GM23338 (cell line): ENCODE data around the gene LRP1B. TPM values are rescaled to one million over a fixed set of nuclear protein-coding genes. Genes with fewer than 3 reads are reported as not detected.

Experiments used
- ATAC-seq: fragments of 200-7000 bp; cut with Tn5 transposase; 3 replicates; pipeline ENCODE4 v1.9.1; 2020
- DNase-seq: peaks from one replicate; pipeline ENCODE4 v3.0.0-alpha.2; 2015; ENCODE audit warnings: low spot score
- H2AFZ ChIP-seq: fragments of 200-600 bp; sonication (generic); 2 replicates; pipeline ENCODE4 v1.8.0; 2016; ENCODE audit warnings: antibody characterized with exemption, mild to moderate bottlenecking, moderate library complexity
- H3F3A ChIP-seq: fragments of 200-600 bp; sonication (generic); replicated peaks from 2 replicates; pipeline ENCODE4 v1.8.0; 2017; ENCODE audit warnings: antibody characterized with exemption, mixed run types, low read depth
- H3K27ac ChIP-seq: fragments of 200-600 bp; sonication (generic); 2 replicates; pipeline ENCODE4 v1.6.1; 2016; ENCODE audit warnings: low read depth
- H3K27me3 ChIP-seq: fragments of 200-600 bp; sonication (generic); 2 replicates; pipeline ENCODE4 v1.8.0; 2016; ENCODE audit warnings: mild to moderate bottlenecking, mixed run types, moderate library complexity; ENCODE audit not compliant: insufficient read depth
- H3K36me3 ChIP-seq: fragments of 200-600 bp; sonication (generic); 2 replicates; pipeline ENCODE4 v1.8.0; 2016; ENCODE audit warnings: mild to moderate bottlenecking; ENCODE audit not compliant: insufficient read depth
- H3K4me1 ChIP-seq: fragments of 200-600 bp; sonication (generic); 2 replicates; pipeline ENCODE4 v1.8.0; 2016; ENCODE audit warnings: mild to moderate bottlenecking, moderate library complexity; ENCODE audit not compliant: insufficient read depth
- H3K4me2 ChIP-seq: fragments of 200-600 bp; sonication (generic); 2 replicates; pipeline ENCODE4 v1.7.1; 2017; ENCODE audit warnings: mixed run types
- H3K4me3 ChIP-seq: fragments of 200-600 bp; sonication (generic); 2 replicates; pipeline ENCODE4 v1.6.1; 2016; ENCODE audit warnings: mixed run types
- H3K79me2 ChIP-seq: fragments of 200-600 bp; sonication (generic); replicated peaks from 2 replicates; pipeline ENCODE4 v1.8.0; 2017; ENCODE audit warnings: mild to moderate bottlenecking; ENCODE audit not compliant: insufficient read depth
- H3K9me2 ChIP-seq: fragments of 200-600 bp; sonication (generic); 2 replicates; pipeline ENCODE4 v1.8.0; 2017; ENCODE audit not compliant: insufficient read depth
- H4K20me1 ChIP-seq: fragments of 200-600 bp; sonication (generic); replicated peaks from 2 replicates; pipeline ENCODE4 v1.8.0; 2017; ENCODE audit warnings: mild to moderate bottlenecking; ENCODE audit not compliant: insufficient read depth
- H3K27ac Mint-ChIP-seq: 2 replicates; pipeline ENCODE4 v1.8.0; 2020; ENCODE audit warnings: inconsistent platforms, mild to moderate bottlenecking, moderate library complexity, mixed read lengths
- H3K27me3 Mint-ChIP-seq: 3 replicates; pipeline ENCODE4 v1.8.0; 2022; ENCODE audit warnings: low read depth, mild to moderate bottlenecking, moderate library complexity, mixed read lengths, inconsistent platforms; ENCODE audit not compliant: insufficient read depth, poor library complexity
- H3K36me3 Mint-ChIP-seq: 3 replicates; pipeline ENCODE4 v1.8.0; 2021; ENCODE audit warnings: low read depth, mild to moderate bottlenecking, inconsistent platforms, moderate library complexity, mixed read lengths
- H3K4me1 Mint-ChIP-seq: 3 replicates; pipeline ENCODE4 v1.8.0; 2020; ENCODE audit warnings: mild to moderate bottlenecking, inconsistent platforms, mixed read lengths
- H3K4me3 Mint-ChIP-seq: 3 replicates; pipeline ENCODE4 v1.8.0; 2021; ENCODE audit warnings: moderate library complexity, mild to moderate bottlenecking, inconsistent platforms, mixed read lengths
- H3K9me3 Mint-ChIP-seq: 3 replicates; pipeline ENCODE4 v1.8.0; 2020; ENCODE audit warnings: moderate library complexity, mild to moderate bottlenecking, inconsistent platforms, mixed read lengths
- CREB1 ChIP-seq: fragments of 250-450 bp; sonication (Bioruptor Pico); IDR thresholded peaks from 2 replicates; pipeline ENCODE4 v1.5.0; 2020; ENCODE audit warnings: low read depth, mild to moderate bottlenecking, moderate library complexity
- EZH2 ChIP-seq: fragments of 200-600 bp; sonication (generic); IDR thresholded peaks from one replicate; pipeline ENCODE4 v1.8.0; 2017; ENCODE audit warnings: antibody characterized with exemption, mild to moderate bottlenecking, low read depth; ENCODE audit not compliant: unreplicated experiment
- EZH2phosphoT487 ChIP-seq: fragments of 200-600 bp; sonication (generic); IDR thresholded peaks from one replicate; pipeline ENCODE4 v1.8.1; 2018; ENCODE audit warnings: antibody characterized with exemption; ENCODE audit not compliant: unreplicated experiment
- JUNB ChIP-seq: IDR thresholded peaks from one replicate; pipeline ENCODE4 v1.6.1; 2016; ENCODE audit warnings: antibody characterized with exemption; ENCODE audit not compliant: unreplicated experiment
- NANOG ChIP-seq: IDR thresholded peaks from 2 replicates; pipeline ENCODE4 v1.6.1; 2016; ENCODE audit warnings: antibody characterized with exemption, borderline replicate concordance
- POLR2AphosphoS5 ChIP-seq: IDR thresholded peaks from 2 replicates; pipeline ENCODE4 v1.6.1; 2016; ENCODE audit warnings: antibody characterized with exemption, low read depth
- STAT1 ChIP-seq: IDR thresholded peaks from one replicate; pipeline ENCODE4 v1.6.1; 2016; ENCODE audit warnings: antibody characterized with exemption; ENCODE audit not compliant: unreplicated experiment
- ZNF114 ChIP-seq: fragments of 250-450 bp; sonication (Bioruptor Pico); IDR thresholded peaks from 2 replicates; pipeline ENCODE4 v1.5.0; 2020; ENCODE audit warnings: mild to moderate bottlenecking, moderate library complexity
- ZNF331 ChIP-seq: fragments of 250-450 bp; sonication (Bioruptor Pico); IDR thresholded peaks from 2 replicates; pipeline ENCODE4 v1.5.0; 2020; ENCODE audit warnings: low read depth, mild to moderate bottlenecking, moderate library complexity
- ZNF462 ChIP-seq: fragments of 250-450 bp; sonication (Bioruptor Pico); IDR thresholded peaks from 2 replicates; pipeline ENCODE4 v1.5.0; 2020; ENCODE audit warnings: mild to moderate bottlenecking, moderate library complexity
- polyA plus RNA-seq: library from polyadenylated mRNA; unstranded; fragments of >200 nt; fragmentation: Nextera tagmentation; extraction: Ambion mirVana; gene quantifications from 2 replicates; pipeline ENCODE4 v1.2.1, GENCODE V29; 2016
- total RNA-seq: library from RNA; depleted of rRNA; stranded (reverse); fragments of >200 nt; shearing (Covaris generic); gene quantifications from 2 replicates; pipeline ENCODE4 v1.2.3, GENCODE V29; 2014
- TF ChIP-seq, protein P1 (sequence below), 2 experiments: fragments of 200-600 bp in 1 of 2; sonication (generic) in 1 of 2; conservative IDR thresholded peaks; 2 replicates each; pipeline versions ENCODE4 v1.5.1 to v1.6.1; 2016 to 2017; ENCODE audit warnings: antibody characterized with exemption in 2 of 2, low read depth in 2 of 2, mild to moderate bottlenecking in 2 of 2, moderate library complexity in 1 of 2
- TF ChIP-seq, protein P2 (sequence below): IDR thresholded peaks from one replicate; pipeline ENCODE4 v1.6.1; 2018; ENCODE audit warnings: antibody characterized with exemption; ENCODE audit not compliant: unreplicated experiment

LRP1B gene
- total and polyA plus RNA-seq, 2 experiments from 2014 or later: 0.15 to 0.97 TPM

- Histone ChIP-seq H3K27ac (no peak overlapping the region), H3K79me2 (no peaks in the 10 kb centered on the region), H3K4me1 (no peaks in the 10 kb centered on the region), H2AFZ (no peak overlapping the region), H3K4me3 (no peak overlapping the region), H4K20me1 (no peaks in the 10 kb centered on the region), H3K9me2 (no peaks in the 10 kb centered on the region), H3F3A (no peaks in the 10 kb centered on the region), H3K36me3 (no peaks in the 10 kb centered on the region), H3K4me2 (no peak overlapping the region), H3K27me3 (no peaks in the 10 kb centered on the region)
- H3K27ac Mint-ChIP-seq: no peak overlapping the region
- no peaks in the 10 kb centered on the region for H3K36me3 Mint-ChIP-seq
- ATAC-seq: no peak
- no peaks in the 10 kb centered on the region for H3K27me3 Mint-ChIP-seq
- H3K9me3 Mint-ChIP-seq: no peaks in the 10 kb centered on the region
- TF ChIP-seq, protein P1, sequence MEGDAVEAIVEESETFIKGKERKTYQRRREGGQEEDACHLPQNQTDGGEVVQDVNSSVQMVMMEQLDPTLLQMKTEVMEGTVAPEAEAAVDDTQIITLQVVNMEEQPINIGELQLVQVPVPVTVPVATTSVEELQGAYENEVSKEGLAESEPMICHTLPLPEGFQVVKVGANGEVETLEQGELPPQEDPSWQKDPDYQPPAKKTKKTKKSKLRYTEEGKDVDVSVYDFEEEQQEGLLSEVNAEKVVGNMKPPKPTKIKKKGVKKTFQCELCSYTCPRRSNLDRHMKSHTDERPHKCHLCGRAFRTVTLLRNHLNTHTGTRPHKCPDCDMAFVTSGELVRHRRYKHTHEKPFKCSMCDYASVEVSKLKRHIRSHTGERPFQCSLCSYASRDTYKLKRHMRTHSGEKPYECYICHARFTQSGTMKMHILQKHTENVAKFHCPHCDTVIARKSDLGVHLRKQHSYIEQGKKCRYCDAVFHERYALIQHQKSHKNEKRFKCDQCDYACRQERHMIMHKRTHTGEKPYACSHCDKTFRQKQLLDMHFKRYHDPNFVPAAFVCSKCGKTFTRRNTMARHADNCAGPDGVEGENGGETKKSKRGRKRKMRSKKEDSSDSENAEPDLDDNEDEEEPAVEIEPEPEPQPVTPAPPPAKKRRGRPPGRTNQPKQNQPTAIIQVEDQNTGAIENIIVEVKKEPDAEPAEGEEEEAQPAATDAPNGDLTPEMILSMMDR (conservative IDR thresholded peaks at IDR 0.05; ENCODE audit: low read depth in 2 of 2): no peak
- no peak for TF ChIP-seq EZH2phosphoT487
- no peak for TF ChIP-seq EZH2
- TF ChIP-seq NANOG: no peak
- TF ChIP-seq ZNF462 (CRISPR knock-in tag): no peak
- no peak for TF ChIP-seq POLR2AphosphoS5
- TF ChIP-seq CREB1 (CRISPR knock-in tag): no peak
- TF ChIP-seq ZNF331 (CRISPR knock-in tag): no peak
- TF ChIP-seq, protein P2, sequence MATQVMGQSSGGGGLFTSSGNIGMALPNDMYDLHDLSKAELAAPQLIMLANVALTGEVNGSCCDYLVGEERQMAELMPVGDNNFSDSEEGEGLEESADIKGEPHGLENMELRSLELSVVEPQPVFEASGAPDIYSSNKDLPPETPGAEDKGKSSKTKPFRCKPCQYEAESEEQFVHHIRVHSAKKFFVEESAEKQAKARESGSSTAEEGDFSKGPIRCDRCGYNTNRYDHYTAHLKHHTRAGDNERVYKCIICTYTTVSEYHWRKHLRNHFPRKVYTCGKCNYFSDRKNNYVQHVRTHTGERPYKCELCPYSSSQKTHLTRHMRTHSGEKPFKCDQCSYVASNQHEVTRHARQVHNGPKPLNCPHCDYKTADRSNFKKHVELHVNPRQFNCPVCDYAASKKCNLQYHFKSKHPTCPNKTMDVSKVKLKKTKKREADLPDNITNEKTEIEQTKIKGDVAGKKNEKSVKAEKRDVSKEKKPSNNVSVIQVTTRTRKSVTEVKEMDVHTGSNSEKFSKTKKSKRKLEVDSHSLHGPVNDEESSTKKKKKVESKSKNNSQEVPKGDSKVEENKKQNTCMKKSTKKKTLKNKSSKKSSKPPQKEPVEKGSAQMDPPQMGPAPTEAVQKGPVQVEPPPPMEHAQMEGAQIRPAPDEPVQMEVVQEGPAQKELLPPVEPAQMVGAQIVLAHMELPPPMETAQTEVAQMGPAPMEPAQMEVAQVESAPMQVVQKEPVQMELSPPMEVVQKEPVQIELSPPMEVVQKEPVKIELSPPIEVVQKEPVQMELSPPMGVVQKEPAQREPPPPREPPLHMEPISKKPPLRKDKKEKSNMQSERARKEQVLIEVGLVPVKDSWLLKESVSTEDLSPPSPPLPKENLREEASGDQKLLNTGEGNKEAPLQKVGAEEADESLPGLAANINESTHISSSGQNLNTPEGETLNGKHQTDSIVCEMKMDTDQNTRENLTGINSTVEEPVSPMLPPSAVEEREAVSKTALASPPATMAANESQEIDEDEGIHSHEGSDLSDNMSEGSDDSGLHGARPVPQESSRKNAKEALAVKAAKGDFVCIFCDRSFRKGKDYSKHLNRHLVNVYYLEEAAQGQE: no peak
- TF ChIP-seq JUNB: no peak
- TF ChIP-seq STAT1: no peak
- no peak for TF ChIP-seq ZNF114 (CRISPR knock-in tag)
- DNase-seq: no peak
- H3K4me3 Mint-ChIP-seq: no peak overlapping the region
- no peaks in the 10 kb centered on the region for H3K4me1 Mint-ChIP-seq
Measured at GRCh38 chr2:140658760-140659692, 1471.8 kb downstream of the LRP1B start.
